Activated naive CD4-positive, alpha-beta T cell treated with anti-CD3 and anti-CD28 coated beads, Interleukin-2, amount 10 ng/mL, durations not matched to agents 7 days and 5 days (primary cell): ENCODE data around the gene ABCC9.

Experiments
- CTCF ChIA-PET: fragments of 350-600 bp; sonication (Branson Sonifier 250); formaldehyde crosslinking; loops from one replicate; lab custom pipeline; 2021; ENCODE audit warnings: antibody characterized with exemption; lab: Charles Lee
- DNase-seq: peaks from one replicate; pipeline ENCODE4 v3.0.0-alpha.2; 2020
- H3K27ac Mint-ChIP-seq: one replicate; pipeline ENCODE4 v1.8.0; 2021; ENCODE audit warnings: mild to moderate bottlenecking, moderate library complexity, mixed read lengths
- H3K27me3 Mint-ChIP-seq: one replicate; pipeline ENCODE4 v1.8.0; 2021; ENCODE audit warnings: mild to moderate bottlenecking, mixed read lengths
- H3K36me3 Mint-ChIP-seq: one replicate; pipeline ENCODE4 v1.8.0; 2021; ENCODE audit warnings: mixed read lengths
- H3K4me1 Mint-ChIP-seq: one replicate; pipeline ENCODE4 v1.8.0; 2021; ENCODE audit warnings: mixed read lengths
- H3K4me3 Mint-ChIP-seq: one replicate; pipeline ENCODE4 v1.8.0; 2021; ENCODE audit warnings: mild to moderate bottlenecking, moderate library complexity, mixed read lengths
- H3K9me3 Mint-ChIP-seq: one replicate; pipeline ENCODE4 v1.8.0; 2021; ENCODE audit warnings: mixed read lengths

Gene ABCC9

DNA sequence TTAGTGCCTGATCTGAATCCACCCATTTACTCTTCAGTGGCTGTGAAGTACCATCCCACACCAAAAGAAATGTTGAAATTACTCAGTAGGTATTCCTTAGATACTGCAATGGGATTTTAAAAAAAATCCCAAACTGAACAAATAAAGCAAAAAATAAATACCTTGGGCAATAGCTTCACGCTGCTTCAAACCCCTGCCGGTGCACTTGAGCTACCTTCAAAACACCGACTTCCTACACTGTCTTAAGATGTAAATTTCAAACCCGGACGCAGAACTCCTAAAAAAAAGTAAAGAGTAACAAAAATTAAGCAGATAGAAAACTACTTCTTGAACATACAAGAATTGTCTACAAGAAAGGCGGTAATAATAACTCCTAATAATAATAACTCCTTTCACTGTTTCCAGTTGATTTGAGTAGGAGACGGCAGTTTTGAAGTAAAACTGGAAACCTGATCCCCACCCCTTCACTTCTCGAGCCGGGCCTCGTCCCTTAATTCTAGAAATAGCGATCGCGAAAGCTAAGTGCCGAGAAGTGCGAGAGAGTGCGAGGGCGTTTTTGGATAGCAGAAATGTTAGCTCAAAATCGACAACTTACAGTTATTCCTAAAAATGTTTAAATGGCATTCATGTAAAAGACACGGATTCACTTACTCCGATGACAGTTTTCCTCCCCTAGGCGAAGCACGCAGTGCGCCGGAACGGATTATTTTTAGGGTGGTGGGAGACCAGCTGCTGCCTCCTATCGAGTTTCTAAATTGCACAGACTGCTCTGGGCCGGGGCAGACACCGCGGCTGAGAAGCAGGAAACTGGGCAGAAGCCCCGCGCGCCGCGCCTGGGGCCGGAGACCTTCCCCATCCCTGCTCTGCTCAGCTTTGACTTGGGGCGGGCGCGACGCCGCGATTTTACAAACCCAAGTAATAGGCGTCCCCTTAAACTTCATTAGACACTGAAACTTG lies at the start of gene ABCC9:
Gene ABCC9 (minus strand): TSS at position 878 of the 957 bp plus-strand sequence. CDS start 4,752 bp downstream, outside the sequence.
- no peaks in the 10 kb centered on the region for H3K9me3 Mint-ChIP-seq
- H3K4me3 Mint-ChIP-seq = peak within 1 kb of the TSS; percentile 18
- no peak within 1 kb of the TSS for H3K27ac Mint-ChIP-seq
- H3K27me3 Mint-ChIP-seq = peaks cover 35% of the 10 kb centered on the region
- peaks cover 14% of the 10 kb centered on the region for H3K4me1 Mint-ChIP-seq
- DNase-seq = peak; percentile 27
- H3K36me3 Mint-ChIP-seq = no peaks in the 10 kb centered on the region
- CTCF ChIA-PET = no interaction called here

DNA sequence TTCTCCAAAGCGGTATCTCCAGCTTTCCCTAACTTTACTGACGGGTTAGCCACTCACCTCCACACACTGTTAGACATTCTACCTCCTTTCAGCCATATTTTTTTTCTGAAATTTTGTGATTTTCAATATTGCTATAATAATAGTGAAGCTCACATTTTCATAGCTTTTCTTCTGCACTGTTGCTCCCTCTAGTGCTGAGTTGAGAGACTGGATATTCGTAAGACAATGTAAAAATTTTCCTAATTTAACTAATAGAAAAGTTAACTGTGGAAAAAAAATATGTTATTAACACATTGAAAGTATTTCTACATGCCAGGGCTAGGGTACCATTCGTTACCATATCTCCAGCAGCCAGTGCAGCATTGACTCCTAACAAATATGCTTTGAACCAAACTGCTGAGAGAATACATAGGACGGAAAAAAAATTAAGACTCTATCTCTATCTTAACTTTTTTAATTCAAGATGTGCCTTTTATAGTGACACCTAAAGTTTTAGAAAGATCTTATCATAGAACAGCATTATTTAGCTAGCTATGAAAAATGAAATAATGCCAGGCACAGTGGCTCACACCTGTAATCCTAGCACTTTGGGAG lies 48.7 kb upstream of the ABCC9 start:
- CTCF ChIA-PET = interaction anchor here (0.6 to 4.8 kb wide), 8 partner anchors 24 to 677 kb away, joined by 3 to 31 read pairs (median 4); no protein-coding TSS in a partner anchor
- H3K27ac Mint-ChIP-seq = no peak overlapping the region
- peaks cover 12% of the 10 kb centered on the region for H3K27me3 Mint-ChIP-seq
- H3K9me3 Mint-ChIP-seq = peaks cover 2% of the 10 kb centered on the region
- peaks cover 1% of the 10 kb centered on the region for H3K36me3 Mint-ChIP-seq
- no peak overlapping the region for H3K4me3 Mint-ChIP-seq
- peaks cover 10% of the 10 kb centered on the region for H3K4me1 Mint-ChIP-seq
- DNase-seq = no peak

DNA sequence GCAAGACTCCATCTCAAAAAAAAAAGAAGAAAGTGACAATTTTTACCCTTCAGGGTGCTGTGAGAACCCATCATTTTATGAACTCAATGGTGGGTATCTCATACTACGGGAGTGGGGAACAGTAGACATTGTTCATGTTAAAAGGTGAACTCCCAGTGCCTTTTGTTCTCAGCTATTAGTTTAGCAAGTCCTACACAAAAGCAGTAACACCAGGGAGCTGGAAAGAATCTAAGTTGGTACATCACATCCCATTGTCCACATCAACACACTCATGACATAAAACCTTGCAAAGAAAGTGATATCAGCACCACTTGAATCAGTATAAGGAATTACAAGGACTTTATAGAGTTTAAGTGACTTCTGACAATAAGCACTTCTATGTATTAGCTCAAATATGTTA lies 47.4 kb upstream of the ABCC9 start:
- H3K4me3 Mint-ChIP-seq = no peak overlapping the region
- CTCF ChIA-PET = interaction anchor here (1.2 to 4.8 kb wide), 5 partner anchors 26 to 676 kb away, joined by 3 to 31 read pairs (median 5); no protein-coding TSS in a partner anchor

DNA sequence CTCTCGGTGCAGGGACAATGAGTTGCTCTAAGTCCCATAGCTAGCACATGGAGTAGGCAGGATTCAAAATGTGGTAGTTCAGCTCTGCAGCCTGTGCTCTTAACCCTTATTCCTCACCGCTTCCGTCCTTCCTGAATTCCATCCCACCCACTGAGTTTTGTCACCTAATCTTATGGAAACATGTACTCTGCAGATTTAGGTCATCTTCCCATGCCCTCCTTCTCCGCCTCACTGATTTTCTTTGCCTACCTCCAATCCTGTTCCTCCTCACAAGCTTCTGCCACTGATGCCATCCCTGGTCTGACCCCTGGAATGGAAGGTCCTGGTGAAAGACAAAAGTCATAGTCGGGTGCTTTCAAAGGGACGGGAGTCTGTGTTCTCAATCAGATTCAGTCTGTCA lies 46.5 kb upstream of the ABCC9 start:
- peaks cover under 1% of the 10 kb centered on the region for H3K9me3 Mint-ChIP-seq
- H3K4me3 Mint-ChIP-seq = no peak overlapping the region
- no peak for DNase-seq
- peaks cover 12% of the 10 kb centered on the region for H3K27me3 Mint-ChIP-seq
- H3K27ac Mint-ChIP-seq = no peak overlapping the region
- H3K4me1 Mint-ChIP-seq = peaks cover 3% of the 10 kb centered on the region
- CTCF ChIA-PET = no interaction called here
- no peaks in the 10 kb centered on the region for H3K36me3 Mint-ChIP-seq

More for the DNA sequence above, 47.4 kb upstream of the ABCC9 start:
- Mint-ChIP-seq H3K9me3 (peaks cover 2% of the 10 kb centered on the region), H3K4me1 (peaks cover 10% of the 10 kb centered on the region), H3K36me3 (peaks cover 1% of the 10 kb centered on the region), H3K27ac (no peak overlapping the region), H3K27me3 (peaks cover 12% of the 10 kb centered on the region)
- DNase-seq = no peak

DNA sequence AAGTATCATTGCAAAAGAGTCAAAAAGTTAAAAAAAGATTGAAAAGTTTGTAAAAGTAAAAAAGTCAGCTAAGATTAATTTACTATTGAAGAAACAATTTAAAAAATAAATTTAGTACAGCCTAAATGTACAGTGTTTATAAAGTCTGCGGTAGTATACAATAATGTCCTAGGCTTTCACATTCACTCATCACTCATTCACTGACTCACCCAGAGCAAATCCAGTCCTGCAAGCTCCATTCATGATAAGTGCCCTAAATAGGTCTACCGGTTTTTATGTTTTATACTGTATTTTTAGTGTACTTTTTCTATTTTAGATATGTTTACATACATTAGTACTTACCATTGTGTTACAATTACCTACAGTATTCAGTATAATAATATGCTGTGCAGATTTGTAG lies 43.9 kb upstream of the ABCC9 start:
- H3K4me1 Mint-ChIP-seq = no peaks in the 10 kb centered on the region
- H3K27ac Mint-ChIP-seq = no peak overlapping the region
- CTCF ChIA-PET = interaction anchor here (0.6 to 1.0 kb wide), 3 partner anchors 90 to 287 kb away, joined by 3 to 4 read pairs (median 4); no protein-coding TSS in a partner anchor
- H3K4me3 Mint-ChIP-seq = no peak overlapping the region
- H3K27me3 Mint-ChIP-seq = peaks cover 12% of the 10 kb centered on the region
- no peaks in the 10 kb centered on the region for H3K36me3 Mint-ChIP-seq
- DNase-seq = no peak
- H3K9me3 Mint-ChIP-seq = no peaks in the 10 kb centered on the region

DNA sequence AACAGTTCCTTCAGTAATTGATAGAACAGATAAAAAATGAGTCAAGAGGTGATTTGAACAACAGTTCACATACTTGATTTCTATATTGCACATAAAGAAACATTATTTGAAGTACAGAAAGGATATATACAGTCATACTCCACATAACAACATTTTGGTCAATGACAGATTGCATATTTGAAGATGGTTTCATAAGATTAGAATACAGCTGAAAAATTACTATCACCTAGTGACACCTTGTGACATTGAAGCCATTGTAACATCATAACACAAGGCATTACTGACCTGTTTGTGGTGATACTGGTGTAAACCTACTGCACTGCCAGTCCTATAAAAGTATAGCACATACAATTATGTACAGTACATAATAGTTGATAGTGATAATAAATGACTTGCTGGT lies 43.1 kb upstream of the ABCC9 start:
- Mint-ChIP-seq H3K4me1 (peaks cover under 1% of the 10 kb centered on the region), H3K4me3 (no peak overlapping the region), H3K9me3 (no peaks in the 10 kb centered on the region), H3K36me3 (no peaks in the 10 kb centered on the region), H3K27ac (no peak overlapping the region), H3K27me3 (peaks cover 14% of the 10 kb centered on the region)
- no peak for DNase-seq
- CTCF ChIA-PET = interaction anchor here (0.8 to 1.0 kb wide), 2 partner anchors 90 to 287 kb away, joined by 3 to 4 read pairs; no protein-coding TSS in a partner anchor

DNA sequence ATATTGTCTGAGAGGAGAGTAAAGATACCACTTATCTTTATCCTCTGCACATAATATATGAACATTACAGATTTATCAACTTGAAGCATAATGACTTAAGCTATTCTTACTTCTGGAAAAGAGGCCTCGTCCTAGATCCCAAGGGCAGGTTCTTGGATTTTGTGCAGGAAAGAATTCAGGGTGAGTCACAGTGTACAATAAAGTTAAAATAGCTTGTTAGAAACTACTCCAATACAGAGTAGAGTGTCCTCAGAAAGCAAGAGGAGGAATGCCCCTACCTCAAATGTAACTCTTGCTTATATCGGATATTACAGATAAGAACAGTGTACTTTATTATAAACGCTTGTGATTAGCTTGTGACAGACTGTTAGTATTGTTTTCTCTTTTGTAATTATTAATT lies 41.9 kb upstream of the ABCC9 start:
- H3K4me1 Mint-ChIP-seq = peaks cover 3% of the 10 kb centered on the region
- no peaks in the 10 kb centered on the region for H3K9me3 Mint-ChIP-seq
- H3K27me3 Mint-ChIP-seq = peaks cover 12% of the 10 kb centered on the region
- no peak overlapping the region for H3K4me3 Mint-ChIP-seq
- no peak for DNase-seq
- no peaks in the 10 kb centered on the region for H3K36me3 Mint-ChIP-seq
- H3K27ac Mint-ChIP-seq = no peak overlapping the region
- CTCF ChIA-PET = no interaction called here

DNA sequence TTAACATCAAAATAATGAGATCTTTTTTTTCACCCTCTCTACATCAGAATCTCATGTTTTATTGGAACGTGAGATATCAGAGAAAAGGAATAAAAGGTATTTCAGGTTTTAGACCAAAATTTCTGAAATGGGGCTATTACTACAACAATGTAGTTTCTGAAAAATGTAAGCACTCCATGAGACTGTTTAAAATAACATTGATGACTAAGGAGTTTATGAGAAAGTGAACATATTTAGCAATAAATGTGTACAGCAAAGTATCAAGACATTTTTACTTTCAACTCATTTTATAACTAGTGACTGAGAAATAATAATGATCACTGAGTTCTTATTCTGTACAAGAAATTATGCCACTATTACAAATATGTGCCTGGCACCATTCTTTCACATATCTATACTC lies 39.3 kb upstream of the ABCC9 start:
- DNase-seq = no peak
- CTCF ChIA-PET = no interaction called here
- Mint-ChIP-seq H3K27me3 (peaks cover 4% of the 10 kb centered on the region), H3K9me3 (no peaks in the 10 kb centered on the region), H3K4me1 (peaks cover 3% of the 10 kb centered on the region), H3K27ac (no peak overlapping the region), H3K4me3 (no peak overlapping the region), H3K36me3 (no peaks in the 10 kb centered on the region)

DNA sequence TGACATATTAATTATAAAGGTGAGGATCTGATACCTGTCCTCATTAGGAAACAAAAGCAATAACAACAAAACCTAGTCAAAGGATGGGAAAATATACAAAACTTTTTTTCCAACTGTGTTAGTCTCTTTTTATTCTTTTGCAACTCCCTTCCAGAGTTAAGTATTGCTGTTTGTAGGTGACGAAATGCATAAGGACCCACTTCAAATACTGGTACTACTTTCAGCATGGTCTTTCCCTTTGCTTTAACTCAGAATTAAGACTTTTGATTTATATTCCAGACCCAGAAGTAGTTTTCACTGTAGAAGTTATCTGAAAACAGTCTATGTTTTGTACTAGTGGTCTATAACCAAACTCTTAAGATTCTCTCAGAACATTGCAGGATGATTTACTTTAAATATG lies 34.1 kb upstream of the ABCC9 start:
- Mint-ChIP-seq H3K4me3 (no peak overlapping the region), H3K4me1 (peaks cover 3% of the 10 kb centered on the region), H3K9me3 (no peaks in the 10 kb centered on the region), H3K27me3 (peaks cover 4% of the 10 kb centered on the region), H3K36me3 (no peaks in the 10 kb centered on the region), H3K27ac (no peak overlapping the region)
- CTCF ChIA-PET = no interaction called here
- DNase-seq = no peak

DNA sequence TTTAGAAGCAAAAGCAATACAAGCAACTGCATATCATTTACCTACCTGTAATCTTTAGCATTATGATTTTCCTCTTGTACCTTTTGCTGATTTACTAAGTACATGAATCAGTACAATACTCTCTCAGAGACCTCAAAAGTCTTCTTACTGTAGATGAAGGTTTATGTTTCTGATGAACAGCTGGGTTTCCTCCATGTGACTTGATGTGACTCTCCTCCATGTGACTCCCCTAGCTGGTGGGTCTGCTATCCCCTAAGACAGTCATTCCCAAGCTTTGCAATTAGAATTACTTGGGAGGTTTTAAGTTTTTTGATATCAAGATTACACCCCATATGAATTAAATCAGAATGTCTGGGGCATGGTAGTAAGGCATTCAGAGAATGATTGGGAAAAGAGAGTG lies 32.0 kb upstream of the ABCC9 start:
- no peak for DNase-seq
- Mint-ChIP-seq H3K9me3 (no peaks in the 10 kb centered on the region), H3K27ac (no peak overlapping the region), H3K4me3 (no peak overlapping the region), H3K27me3 (no peaks in the 10 kb centered on the region), H3K36me3 (no peaks in the 10 kb centered on the region), H3K4me1 (no peaks in the 10 kb centered on the region)
- CTCF ChIA-PET = no interaction called here

DNA sequence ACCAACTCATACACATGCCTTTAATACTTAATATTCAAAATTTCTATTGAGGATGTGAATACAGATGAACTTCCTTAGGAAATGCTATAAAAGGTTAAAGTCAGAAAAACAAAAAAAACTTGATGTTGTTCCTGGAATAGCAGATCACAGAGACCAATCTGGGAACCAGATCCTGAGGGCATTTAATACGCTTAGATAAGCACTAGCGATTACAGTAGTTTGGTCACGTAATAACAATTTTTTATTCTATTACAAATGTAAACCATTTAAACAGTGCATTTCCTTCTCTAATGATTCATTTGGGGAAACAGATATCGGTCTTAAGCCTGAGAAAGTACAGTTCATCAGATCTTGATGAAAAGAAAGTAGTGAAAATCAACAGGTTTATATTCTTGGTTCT lies 30.8 kb upstream of the ABCC9 start:
- H3K9me3 Mint-ChIP-seq = no peaks in the 10 kb centered on the region
- H3K27me3 Mint-ChIP-seq = no peaks in the 10 kb centered on the region
- H3K36me3 Mint-ChIP-seq = no peaks in the 10 kb centered on the region
- CTCF ChIA-PET = no interaction called here
- no peaks in the 10 kb centered on the region for H3K4me1 Mint-ChIP-seq
- H3K27ac Mint-ChIP-seq = no peak overlapping the region
- DNase-seq = no peak
- H3K4me3 Mint-ChIP-seq = no peak overlapping the region

DNA sequence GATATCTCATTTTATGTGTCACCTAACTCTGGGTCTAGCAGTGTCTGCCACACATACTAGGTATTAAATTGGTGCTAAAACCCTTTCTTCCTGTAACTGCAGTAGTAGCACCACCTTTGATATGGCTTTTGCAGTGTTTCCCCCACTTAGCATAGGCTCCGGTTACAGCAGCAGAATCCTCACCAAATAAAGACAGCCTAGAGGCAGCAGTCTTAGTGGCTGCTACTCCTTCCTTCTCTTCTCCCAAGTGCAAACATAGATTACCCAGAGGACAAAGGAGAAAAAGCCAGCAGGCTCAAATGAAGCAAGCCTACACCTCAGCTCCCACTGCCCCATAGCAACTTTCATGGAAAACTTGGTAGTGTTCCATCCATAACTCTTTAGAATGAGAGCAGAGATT lies 30.1 kb upstream of the ABCC9 start:
- Mint-ChIP-seq H3K4me3 (no peak overlapping the region), H3K27me3 (no peaks in the 10 kb centered on the region), H3K9me3 (no peaks in the 10 kb centered on the region), H3K4me1 (no peaks in the 10 kb centered on the region), H3K36me3 (no peaks in the 10 kb centered on the region), H3K27ac (no peak overlapping the region)
- DNase-seq = no peak
- CTCF ChIA-PET = no interaction called here

DNA sequence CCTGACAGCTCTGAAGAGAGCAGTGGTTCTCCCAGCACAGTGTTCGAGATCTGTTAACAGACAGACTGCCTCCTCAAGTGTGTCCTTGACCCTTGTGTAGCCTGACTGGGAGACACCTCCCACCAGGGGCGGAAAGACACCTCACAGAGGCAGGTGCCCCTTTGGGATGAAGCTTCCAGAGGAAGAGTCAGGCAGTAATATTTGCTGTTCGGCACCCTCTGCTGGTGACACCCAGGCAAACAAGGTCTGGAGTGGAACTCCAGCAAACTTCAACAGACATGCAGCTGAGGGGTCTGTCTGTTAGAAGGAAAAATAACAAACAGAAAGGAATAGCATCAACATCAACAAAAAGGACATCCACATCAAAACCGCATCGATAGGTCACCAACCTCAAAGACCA lies 21.6 kb upstream of the ABCC9 start:
- H3K4me3 Mint-ChIP-seq = no peak overlapping the region
- no peaks in the 10 kb centered on the region for H3K27me3 Mint-ChIP-seq
- H3K4me1 Mint-ChIP-seq = no peaks in the 10 kb centered on the region
- DNase-seq = no peak
- no peak overlapping the region for H3K27ac Mint-ChIP-seq
- H3K36me3 Mint-ChIP-seq = no peaks in the 10 kb centered on the region
- H3K9me3 Mint-ChIP-seq = no peaks in the 10 kb centered on the region
- CTCF ChIA-PET = no interaction called here

DNA sequence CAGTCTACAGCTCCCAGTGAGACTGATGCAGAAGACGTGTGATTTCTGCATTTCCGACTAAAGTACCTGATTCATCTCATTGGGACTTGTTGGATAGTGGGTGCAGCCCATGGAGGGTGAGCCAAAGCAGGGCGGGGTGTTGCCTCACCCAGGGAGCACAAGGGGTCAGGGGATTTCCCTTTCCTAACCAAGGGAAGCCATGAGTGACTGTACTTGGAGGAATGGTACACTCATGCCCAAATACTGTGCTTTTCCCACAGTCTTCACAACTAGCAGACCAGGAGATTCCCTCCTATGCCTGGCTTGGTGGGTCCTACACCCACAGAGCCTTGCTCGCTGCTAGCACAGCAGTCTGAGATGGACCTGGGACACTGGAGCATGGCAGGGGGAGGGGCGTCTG lies 21.0 kb upstream of the ABCC9 start:
- Mint-ChIP-seq H3K4me3 (no peak overlapping the region), H3K9me3 (no peaks in the 10 kb centered on the region), H3K27ac (no peak overlapping the region), H3K27me3 (no peaks in the 10 kb centered on the region), H3K4me1 (no peaks in the 10 kb centered on the region), H3K36me3 (no peaks in the 10 kb centered on the region)
- CTCF ChIA-PET = no interaction called here
- DNase-seq = no peak
